Measurements from ENCODE around the gene NUP107.
"Not testable (repeated sequence)": the region's sequence is repeated elsewhere in the genome, so short reads cannot be mapped to it uniquely, and the experiment has no call there.

NUP107 gene

GRCh38 chr12:68686595-68687521, at the start of gene NUP107:
TSS of gene NUP107 (plus strand) at chr12:68686978. CDS start at chr12:68687066, 88 bp downstream.
- Histone ChIP-seq H3K27me3 (ENCODE audit: low read length) (no peaks in the 10 kb centered on the region), H3K9me3 (ENCODE audit: insufficient read depth, low read length) (no peaks in the 10 kb centered on the region), H3F3A (ENCODE audit: insufficient read depth) (no peaks in the 10 kb centered on the region), H3K36me3 (ENCODE audit: low read length) (peaks cover 22% of the 10 kb centered on the region; the same call in 1 of the 2 replicates), H3K9me2 (replicated peaks; ENCODE audit: insufficient read depth, low read length) (no peaks in the 10 kb centered on the region), H3K79me2 (ENCODE audit: insufficient read depth, low read length) (peaks cover 50% of the 10 kb centered on the region), H2AFZ (ENCODE audit: low read depth, low read length, severe bottlenecking) (peak within 1 kb of the TSS; percentile 65), H3K4me3 (ENCODE audit: insufficient read depth, low read length, poor library complexity, severe bottlenecking) (peak within 1 kb of the TSS; percentile 70), H4K20me1 (ENCODE audit: low read depth, low read length) (0 out of 2 replicates have a peak, but pooled peaks cover 4% of the 10 kb centered on the region), H3K27ac (ENCODE audit: low read depth, low read length) (0 out of 2 replicates have a peak within 1 kb of the TSS, but pooled peaks have one; percentile 22), H3K4me2 (ENCODE audit: low read depth, low read length, poor library complexity, severe bottlenecking) (peak within 1 kb of the TSS; percentile 96), H3K9ac (ENCODE audit: low read length) (peak within 1 kb of the TSS; percentile 85)
- TF ChIP-seq EZH2phosphoT487 (conservative IDR thresholded peaks at IDR 0.05; ENCODE audit: low read length) (no peak), CTCF (IDR thresholded peaks at IDR 0.05; ENCODE audit: insufficient read depth, low read length, poor library complexity, severe bottlenecking) (no peak)

- Histone ChIP-seq H3F3A (ENCODE audit: insufficient read depth) (peaks cover 65% of the 10 kb centered on the region), H3K4me3 (ENCODE audit: insufficient read depth, low read length, poor library complexity, severe bottlenecking) (peak overlapping the region; percentile 38), H3K79me2 (ENCODE audit: insufficient read depth, low read length) (peaks cover 99% of the 10 kb centered on the region), H4K20me1 (ENCODE audit: low read depth, low read length) (peaks cover 16% of the 10 kb centered on the region; the same call in 1 of the 2 replicates), H3K4me2 (ENCODE audit: low read depth, low read length, poor library complexity, severe bottlenecking) (peak overlapping the region; percentile 86), H3K27ac (ENCODE audit: low read depth, low read length) (peak overlapping the region; percentile 87)
- not testable (repeated sequence) for H3K27me3 ChIP-seq (ENCODE audit: low read length); H3K9me3 ChIP-seq (ENCODE audit: insufficient read depth, low read length); H3K9me2 ChIP-seq (replicated peaks; ENCODE audit: insufficient read depth, low read length); H2AFZ ChIP-seq (ENCODE audit: low read depth, low read length, severe bottlenecking); H3K36me3 ChIP-seq (ENCODE audit: low read length); H3K9ac ChIP-seq (ENCODE audit: low read length)
These were observed 49.3 kb upstream of the NUP107 start for GRCh38 chr12:68637439-68637838.

- Histone ChIP-seq H3K27me3 (ENCODE audit: low read length) (no peaks in the 10 kb centered on the region), H3K9ac (ENCODE audit: low read length) (no peak overlapping the region; the same call in 1 of the 2 replicates), H3K4me3 (ENCODE audit: insufficient read depth, low read length, poor library complexity, severe bottlenecking) (peak overlapping the region; percentile 38), H3K4me2 (ENCODE audit: low read depth, low read length, poor library complexity, severe bottlenecking) (peak overlapping the region; percentile 86), H3K79me2 (ENCODE audit: insufficient read depth, low read length) (peaks cover 99% of the 10 kb centered on the region), H3K27ac (ENCODE audit: low read depth, low read length) (peak overlapping the region; percentile 87), H4K20me1 (ENCODE audit: low read depth, low read length) (peaks cover 16% of the 10 kb centered on the region; the same call in 1 of the 2 replicates), H2AFZ (ENCODE audit: low read depth, low read length, severe bottlenecking) (no peak overlapping the region), H3K9me3 (ENCODE audit: insufficient read depth, low read length) (no peaks in the 10 kb centered on the region), H3K36me3 (ENCODE audit: low read length) (no peaks in the 10 kb centered on the region; the same call in none of the 2 replicates), H3F3A (ENCODE audit: insufficient read depth) (peaks cover 65% of the 10 kb centered on the region), H3K9me2 (replicated peaks; ENCODE audit: insufficient read depth, low read length) (no peaks in the 10 kb centered on the region)
- TF ChIP-seq EZH2phosphoT487 (conservative IDR thresholded peaks at IDR 0.05; ENCODE audit: low read length) (no peak), CTCF (IDR thresholded peaks at IDR 0.05; ENCODE audit: insufficient read depth, low read length, poor library complexity, severe bottlenecking) (no peak)
These were observed 48.6 kb upstream of the NUP107 start for GRCh38 chr12:68638171-68638570.
